WTC11 (cell line): ENCODE results near the gene SLC4A1AP.

Experiments
- JUN ChIP-seq: sonication (generic); formaldehyde crosslinking; IDR thresholded peaks from 2 replicates; pipeline ENCODE4 v1.8.0; 2023; ENCODE audit warnings: mild to moderate bottlenecking, missing genetic modification reagents
- MXD4 ChIP-seq: fragments of 250-450 bp; sonication (Bioruptor Pico); IDR thresholded peaks from 2 replicates; pipeline ENCODE4 v1.8.0; 2021; ENCODE audit warnings: mild to moderate bottlenecking, moderate library complexity, borderline replicate concordance
- MYBL2 ChIP-seq: sonication (generic); formaldehyde crosslinking; IDR thresholded peaks from 2 replicates; pipeline ENCODE4 v1.8.1; 2023; ENCODE audit warnings: mild to moderate bottlenecking, moderate library complexity, missing genetic modification reagents
- NFYB ChIP-seq: sonication (generic); formaldehyde crosslinking; conservative IDR thresholded peaks from 2 replicates; pipeline ENCODE4 v1.8.0; 2022; ENCODE audit warnings: low read depth, missing genetic modification reagents
- NR1H2 ChIP-seq: sonication (generic); formaldehyde crosslinking; IDR thresholded peaks from 2 replicates; pipeline ENCODE4 v1.9.0; 2021; ENCODE audit warnings: mild to moderate bottlenecking, moderate library complexity, missing genetic modification reagents
- TCF7 ChIP-seq: sonication (generic); formaldehyde crosslinking; IDR thresholded peaks from 2 replicates; pipeline ENCODE4 v1.8.0; 2022; ENCODE audit warnings: mild to moderate bottlenecking, low read depth, missing genetic modification reagents, moderate library complexity
- ZNF138 ChIP-seq: sonication (generic); formaldehyde crosslinking; conservative IDR thresholded peaks from 2 replicates; pipeline ENCODE4 v1.8.1; 2022; ENCODE audit warnings: mild to moderate bottlenecking, moderate library complexity, missing genetic modification reagents
- TF ChIP-seq, protein P1 (sequence below): fragments of 200-600 bp; IDR thresholded peaks from 2 replicates; pipeline ENCODE4 v1.8.0; 2022; ENCODE audit warnings: antibody characterized with exemption
- TF ChIP-seq, protein P2 (sequence below): sonication (generic); formaldehyde crosslinking; IDR thresholded peaks from 2 replicates; pipeline ENCODE4 v1.8.0; 2022; ENCODE audit warnings: mild to moderate bottlenecking, missing genetic modification reagents
- TF ChIP-seq, protein P3 (sequence below): sonication (generic); formaldehyde crosslinking; IDR thresholded peaks from 2 replicates; pipeline ENCODE4 v1.8.0; 2022; ENCODE audit warnings: mild to moderate bottlenecking, missing genetic modification reagents
- TF ChIP-seq, protein P4 (sequence below): sonication (generic); formaldehyde crosslinking; IDR thresholded peaks from 2 replicates; pipeline ENCODE4 v1.8.0; 2022; ENCODE audit warnings: mild to moderate bottlenecking, missing genetic modification reagents
- TF ChIP-seq, protein P5 (sequence below): sonication (generic); formaldehyde crosslinking; IDR thresholded peaks from 2 replicates; pipeline ENCODE4 v1.8.1; 2023; ENCODE audit warnings: mild to moderate bottlenecking, missing genetic modification reagents, borderline replicate concordance
- TF ChIP-seq, protein P6 (sequence below): fragments of 250-450 bp; sonication (Bioruptor Pico); IDR thresholded peaks from 2 replicates; pipeline ENCODE4 v1.8.0; 2021; ENCODE audit warnings: mild to moderate bottlenecking

DNA sequence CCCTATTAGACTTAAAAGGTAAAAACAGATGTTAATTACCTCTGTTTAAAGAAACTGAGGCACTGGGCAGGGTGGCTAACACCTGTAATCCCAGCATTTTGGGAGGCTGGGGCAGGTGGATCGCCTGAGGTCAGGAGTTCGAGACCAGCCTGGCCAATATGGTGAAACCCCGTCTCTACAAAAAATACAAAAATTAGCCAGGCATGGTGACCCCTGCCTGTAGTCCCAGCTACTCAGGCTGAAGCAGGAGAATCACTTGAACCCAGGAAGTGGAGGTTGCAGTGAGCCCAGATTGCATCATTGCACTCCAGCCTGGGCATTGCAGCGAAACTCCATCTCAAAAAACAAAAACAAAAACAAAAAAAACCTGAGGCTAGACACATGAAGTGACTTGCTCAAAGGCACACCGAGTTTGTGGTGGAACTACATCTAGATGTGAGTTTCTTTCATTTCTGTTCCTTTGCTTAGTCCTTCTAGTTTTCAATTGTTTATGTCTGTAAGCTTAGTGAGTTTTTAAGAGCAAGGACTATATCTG lies 40.7 kb downstream of the SLC4A1AP start:
- TF ChIP-seq, protein P1, sequence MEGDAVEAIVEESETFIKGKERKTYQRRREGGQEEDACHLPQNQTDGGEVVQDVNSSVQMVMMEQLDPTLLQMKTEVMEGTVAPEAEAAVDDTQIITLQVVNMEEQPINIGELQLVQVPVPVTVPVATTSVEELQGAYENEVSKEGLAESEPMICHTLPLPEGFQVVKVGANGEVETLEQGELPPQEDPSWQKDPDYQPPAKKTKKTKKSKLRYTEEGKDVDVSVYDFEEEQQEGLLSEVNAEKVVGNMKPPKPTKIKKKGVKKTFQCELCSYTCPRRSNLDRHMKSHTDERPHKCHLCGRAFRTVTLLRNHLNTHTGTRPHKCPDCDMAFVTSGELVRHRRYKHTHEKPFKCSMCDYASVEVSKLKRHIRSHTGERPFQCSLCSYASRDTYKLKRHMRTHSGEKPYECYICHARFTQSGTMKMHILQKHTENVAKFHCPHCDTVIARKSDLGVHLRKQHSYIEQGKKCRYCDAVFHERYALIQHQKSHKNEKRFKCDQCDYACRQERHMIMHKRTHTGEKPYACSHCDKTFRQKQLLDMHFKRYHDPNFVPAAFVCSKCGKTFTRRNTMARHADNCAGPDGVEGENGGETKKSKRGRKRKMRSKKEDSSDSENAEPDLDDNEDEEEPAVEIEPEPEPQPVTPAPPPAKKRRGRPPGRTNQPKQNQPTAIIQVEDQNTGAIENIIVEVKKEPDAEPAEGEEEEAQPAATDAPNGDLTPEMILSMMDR: no peak
- TF ChIP-seq, protein P2, sequence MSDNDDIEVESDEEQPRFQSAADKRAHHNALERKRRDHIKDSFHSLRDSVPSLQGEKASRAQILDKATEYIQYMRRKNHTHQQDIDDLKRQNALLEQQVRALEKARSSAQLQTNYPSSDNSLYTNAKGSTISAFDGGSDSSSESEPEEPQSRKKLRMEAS (CRISPR knock-in tag): no peak
- TF ChIP-seq NR1H2: no peak
- TF ChIP-seq JUN (CRISPR knock-in tag): no peak
- no peak for TF ChIP-seq ZNF138 (CRISPR knock-in tag)
- TF ChIP-seq, protein P3, sequence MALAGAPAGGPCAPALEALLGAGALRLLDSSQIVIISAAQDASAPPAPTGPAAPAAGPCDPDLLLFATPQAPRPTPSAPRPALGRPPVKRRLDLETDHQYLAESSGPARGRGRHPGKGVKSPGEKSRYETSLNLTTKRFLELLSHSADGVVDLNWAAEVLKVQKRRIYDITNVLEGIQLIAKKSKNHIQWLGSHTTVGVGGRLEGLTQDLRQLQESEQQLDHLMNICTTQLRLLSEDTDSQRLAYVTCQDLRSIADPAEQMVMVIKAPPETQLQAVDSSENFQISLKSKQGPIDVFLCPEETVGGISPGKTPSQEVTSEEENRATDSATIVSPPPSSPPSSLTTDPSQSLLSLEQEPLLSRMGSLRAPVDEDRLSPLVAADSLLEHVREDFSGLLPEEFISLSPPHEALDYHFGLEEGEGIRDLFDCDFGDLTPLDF: no peak
- no peak for TF ChIP-seq MYBL2 (CRISPR knock-in tag)
- TF ChIP-seq, protein P4, sequence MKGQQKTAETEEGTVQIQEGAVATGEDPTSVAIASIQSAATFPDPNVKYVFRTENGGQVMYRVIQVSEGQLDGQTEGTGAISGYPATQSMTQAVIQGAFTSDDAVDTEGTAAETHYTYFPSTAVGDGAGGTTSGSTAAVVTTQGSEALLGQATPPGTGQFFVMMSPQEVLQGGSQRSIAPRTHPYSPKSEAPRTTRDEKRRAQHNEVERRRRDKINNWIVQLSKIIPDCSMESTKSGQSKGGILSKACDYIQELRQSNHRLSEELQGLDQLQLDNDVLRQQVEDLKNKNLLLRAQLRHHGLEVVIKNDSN: no peak
- TF ChIP-seq, protein P5, sequence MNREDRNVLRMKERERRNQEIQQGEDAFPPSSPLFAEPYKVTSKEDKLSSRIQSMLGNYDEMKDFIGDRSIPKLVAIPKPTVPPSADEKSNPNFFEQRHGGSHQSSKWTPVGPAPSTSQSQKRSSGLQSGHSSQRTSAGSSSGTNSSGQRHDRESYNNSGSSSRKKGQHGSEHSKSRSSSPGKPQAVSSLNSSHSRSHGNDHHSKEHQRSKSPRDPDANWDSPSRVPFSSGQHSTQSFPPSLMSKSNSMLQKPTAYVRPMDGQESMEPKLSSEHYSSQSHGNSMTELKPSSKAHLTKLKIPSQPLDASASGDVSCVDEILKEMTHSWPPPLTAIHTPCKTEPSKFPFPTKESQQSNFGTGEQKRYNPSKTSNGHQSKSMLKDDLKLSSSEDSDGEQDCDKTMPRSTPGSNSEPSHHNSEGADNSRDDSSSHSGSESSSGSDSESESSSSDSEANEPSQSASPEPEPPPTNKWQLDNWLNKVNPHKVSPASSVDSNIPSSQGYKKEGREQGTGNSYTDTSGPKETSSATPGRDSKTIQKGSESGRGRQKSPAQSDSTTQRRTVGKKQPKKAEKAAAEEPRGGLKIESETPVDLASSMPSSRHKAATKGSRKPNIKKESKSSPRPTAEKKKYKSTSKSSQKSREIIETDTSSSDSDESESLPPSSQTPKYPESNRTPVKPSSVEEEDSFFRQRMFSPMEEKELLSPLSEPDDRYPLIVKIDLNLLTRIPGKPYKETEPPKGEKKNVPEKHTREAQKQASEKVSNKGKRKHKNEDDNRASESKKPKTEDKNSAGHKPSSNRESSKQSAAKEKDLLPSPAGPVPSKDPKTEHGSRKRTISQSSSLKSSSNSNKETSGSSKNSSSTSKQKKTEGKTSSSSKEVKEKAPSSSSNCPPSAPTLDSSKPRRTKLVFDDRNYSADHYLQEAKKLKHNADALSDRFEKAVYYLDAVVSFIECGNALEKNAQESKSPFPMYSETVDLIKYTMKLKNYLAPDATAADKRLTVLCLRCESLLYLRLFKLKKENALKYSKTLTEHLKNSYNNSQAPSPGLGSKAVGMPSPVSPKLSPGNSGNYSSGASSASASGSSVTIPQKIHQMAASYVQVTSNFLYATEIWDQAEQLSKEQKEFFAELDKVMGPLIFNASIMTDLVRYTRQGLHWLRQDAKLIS (CRISPR knock-in tag): no peak
- TF ChIP-seq, protein P6, sequence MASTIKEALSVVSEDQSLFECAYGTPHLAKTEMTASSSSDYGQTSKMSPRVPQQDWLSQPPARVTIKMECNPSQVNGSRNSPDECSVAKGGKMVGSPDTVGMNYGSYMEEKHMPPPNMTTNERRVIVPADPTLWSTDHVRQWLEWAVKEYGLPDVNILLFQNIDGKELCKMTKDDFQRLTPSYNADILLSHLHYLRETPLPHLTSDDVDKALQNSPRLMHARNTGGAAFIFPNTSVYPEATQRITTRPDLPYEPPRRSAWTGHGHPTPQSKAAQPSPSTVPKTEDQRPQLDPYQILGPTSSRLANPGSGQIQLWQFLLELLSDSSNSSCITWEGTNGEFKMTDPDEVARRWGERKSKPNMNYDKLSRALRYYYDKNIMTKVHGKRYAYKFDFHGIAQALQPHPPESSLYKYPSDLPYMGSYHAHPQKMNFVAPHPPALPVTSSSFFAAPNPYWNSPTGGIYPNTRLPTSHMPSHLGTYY (CRISPR knock-in tag): no peak
- no peak for TF ChIP-seq NFYB (CRISPR knock-in tag)
- no peak for TF ChIP-seq TCF7
- no peak for TF ChIP-seq MXD4 (CRISPR knock-in tag)
